Heart right ventricle (tissue), 16 donors: ENCODE data around the gene OSBPL7. TPM values are rescaled to one million over a fixed set of nuclear protein-coding genes. Genes with fewer than 3 reads are reported as not detected.

Experiments
- ATAC-seq, 8 donors: fragments of 200-7000 bp; cut with Tn5 transposase; one replicate each; pipeline ENCODE4 v1.9.1; 2020; ENCODE audit warnings: mild to moderate bottlenecking in 8 of 8, moderate library complexity in 8 of 8, moderate number of reproducible peaks in 1 of 8
- DNase-seq, 2 donors: peaks; one replicate each; pipeline ENCODE4 v3.0.0-alpha.2; 2020
- H3K27ac ChIP-seq, 10 donors: fragments of 200-600 bp; sonication (generic) in 2 of 10; one replicate each; pipeline versions ENCODE4 v1.5.0 to v1.8.0; 2020 to 2022; ENCODE audit warnings: mild to moderate bottlenecking in 3 of 10
- H3K27me3 ChIP-seq, 7 donors: fragments of 200-600 bp; one replicate each; pipeline ENCODE4 v1.8.0; 2021 to 2022; ENCODE audit warnings: mild to moderate bottlenecking in 2 of 7
- H3K36me3 ChIP-seq, 9 donors: fragments of 200-600 bp; sonication (generic) in 1 of 9; one replicate each; pipeline versions ENCODE4 v1.5.0 to v1.8.0; 2020 to 2022; ENCODE audit warnings: mild to moderate bottlenecking in 2 of 9
- H3K4me1 ChIP-seq, 9 donors: fragments of 200-600 bp; sonication (generic) in 1 of 9; one replicate each; pipeline versions ENCODE4 v1.5.0 to v1.8.0; 2020 to 2022; ENCODE audit warnings: mild to moderate bottlenecking in 4 of 9
- H3K4me3 ChIP-seq, 10 donors: fragments of 200-600 bp; sonication (generic) in 2 of 10; one replicate each; pipeline versions ENCODE4 v1.5.0 to v1.8.0; 2020 to 2022; ENCODE audit warnings: mild to moderate bottlenecking in 7 of 10, moderate library complexity in 2 of 10
- H3K9me3 ChIP-seq, 11 donors: fragments of 200-600 bp in 10 of 11; sonication (generic) in 2 of 11; one replicate each; pipeline versions ENCODE4 v1.5.0 to v1.8.0; 2013 to 2022; ENCODE audit warnings: mild to moderate bottlenecking in 2 of 11, control low read depth in 1 of 11, moderate library complexity in 1 of 11
- WGBS, 2 donors: extraction: QIAGEN DNeasy Blood & Tissue Kit; methylation state at CpG; one replicate each; pipeline ENCODE4 v1.1.7; 2013; ENCODE audit warnings: inconsistent platforms in 1 of 2; 5-methylcytosine and 5-hydroxymethylcytosine counted together
- intact Hi-C, 10 donors: fragments of 100-400 bp; cut with DNase I; formaldehyde crosslinking; loops; one replicate each; pipeline versions ENCODE4 v1.11.1 to v1.14.2; 2022
- polyA plus RNA-seq, 2 donors: library from polyadenylated mRNA; stranded (reverse); fragments of 200-250 nt; gene quantifications; one replicate each; pipeline ENCODE4 v1.2.3, GENCODE V29; 2013
- total RNA-seq, 10 donors: library from RNA; stranded (reverse); fragmentation: NEBNext Ultra II Directional in 3 of 10; extraction: Animal tissue kit (Norgen Biotek cat#: 25700) in 3 of 10; gene quantifications; one replicate each; pipeline versions ENCODE4 v1.2.1 to v1.2.4, GENCODE V29; 2021 to 2023
- TF ChIP-seq, protein P1 (sequence below), 9 donors: fragments of 200-600 bp; sonication (generic) in 2 of 9; IDR thresholded peaks; one replicate each; pipeline versions ENCODE4 v1.5.0 to v1.8.0; 2021 to 2022; ENCODE audit warnings: antibody characterized with exemption in 9 of 9, mild to moderate bottlenecking in 5 of 9, moderate library complexity in 1 of 9
- donor health status: Arrhythmogenic right ventricular cardiomyopathy.
- donor health status: ischemic (EF 13 %, LVEDD 7.1; RV severe dilation, severe dysfunction).
- donor health status: healthy with polysubstance abuse.
- donor health status: DM: no; HTN: yes; CAD: no.
- donor health status: DM: no; HTN: no; CAD: no.
- donor health status: ischemic (EF 25% LVEDD 6.9; RV normal size, moderate dysfunction).
- donor health status: ischemic (EF 25% LVEDD 5.7; RV mildly dilated, moderate dysfunction).
- donor health status: healthy.
- donor health status: DM: yes; HTN: yes; CAD: no.
- donor health status: Ischemic cardiomyopathy.
- donor health status: ischemic (EF 35%, LVEDD 5.7; RV mildly dilated, moderate dysfunction).
- donor health status: nonischemic (EF 11% LVEDD 7.7; RV severe dilation, severe dysfunction).
- donor health status: DM: yes; HTN: yes; CAD: no.
- donor health status: PGD.
- donor health status: ischemic (EF 29% LVEDD 5.4; RV normal size, mild dysfunction).
- donor health status: nonischemic (EF 23%, LVEDD 6.1; RV moderate dilation, normal function).

Gene OSBPL7
- total and polyA plus RNA-seq, 12 donors: 2.8 to 9.6 (median 5.1) TPM

GRCh38 chr17:47789611-47790561, 31.7 kb downstream of the OSBPL7 start:
- H3K4me3 ChIP-seq: peak overlapping the region; percentile 10 to 52 (median 42)
- intact Hi-C loops: loop anchor here in 5 of 10 donors (5.0 to 10.0 kb wide), 5 partner anchors 85 to 125 kb away; partner anchors contain the start of gene TBKBP1 (in 1 of the 5)
- no peak overlapping the region for H3K27ac ChIP-seq
- H3K9me3 ChIP-seq: no peaks in the 10 kb centered on the region
- TF ChIP-seq, protein P1, sequence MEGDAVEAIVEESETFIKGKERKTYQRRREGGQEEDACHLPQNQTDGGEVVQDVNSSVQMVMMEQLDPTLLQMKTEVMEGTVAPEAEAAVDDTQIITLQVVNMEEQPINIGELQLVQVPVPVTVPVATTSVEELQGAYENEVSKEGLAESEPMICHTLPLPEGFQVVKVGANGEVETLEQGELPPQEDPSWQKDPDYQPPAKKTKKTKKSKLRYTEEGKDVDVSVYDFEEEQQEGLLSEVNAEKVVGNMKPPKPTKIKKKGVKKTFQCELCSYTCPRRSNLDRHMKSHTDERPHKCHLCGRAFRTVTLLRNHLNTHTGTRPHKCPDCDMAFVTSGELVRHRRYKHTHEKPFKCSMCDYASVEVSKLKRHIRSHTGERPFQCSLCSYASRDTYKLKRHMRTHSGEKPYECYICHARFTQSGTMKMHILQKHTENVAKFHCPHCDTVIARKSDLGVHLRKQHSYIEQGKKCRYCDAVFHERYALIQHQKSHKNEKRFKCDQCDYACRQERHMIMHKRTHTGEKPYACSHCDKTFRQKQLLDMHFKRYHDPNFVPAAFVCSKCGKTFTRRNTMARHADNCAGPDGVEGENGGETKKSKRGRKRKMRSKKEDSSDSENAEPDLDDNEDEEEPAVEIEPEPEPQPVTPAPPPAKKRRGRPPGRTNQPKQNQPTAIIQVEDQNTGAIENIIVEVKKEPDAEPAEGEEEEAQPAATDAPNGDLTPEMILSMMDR (IDR thresholded peaks at IDR 0.05): peak in 8 of 9 donors; percentile 31 to 70 (median 64)
- peak; percentile 84 to 95 (median 91) for ATAC-seq
- peaks cover 0 to 11% (median 9%) of the 10 kb centered on the region in 9 donors for H3K4me1 ChIP-seq
- no peaks in the 10 kb centered on the region for H3K36me3 ChIP-seq
- H3K27me3 ChIP-seq: peaks cover 0 to 96% (median 89%) of the 10 kb centered on the region in 7 donors
- peak in 1 of 2 donors; percentile 56 for DNase-seq
- 1 to 2% methylated on average over 70 of the region's 70 CpGs for WGBS, 2 donors

GRCh38 chr17:47785538-47786123, 36.0 kb downstream of the OSBPL7 start:
- WGBS, 2 donors: 13 to 38% methylated on average over 5 of the region's 5 CpGs
- no peaks in the 10 kb centered on the region for H3K9me3 ChIP-seq
- DNase-seq (no peak), ATAC-seq (no peak)
- no peak overlapping the region for H3K4me3 ChIP-seq
- peaks cover 0 to 74% (median 59%) of the 10 kb centered on the region in 7 donors for H3K27me3 ChIP-seq
- TF ChIP-seq, protein P1 (IDR thresholded peaks at IDR 0.05): no peak
- intact Hi-C loops: loop anchor here in 1 of 10 donors (10.0 kb wide), 1 partner anchor 91 kb away; the partner anchor contains the start of gene TBKBP1
- H3K27ac ChIP-seq: no peak overlapping the region
- H3K4me1 ChIP-seq: peaks cover 0 to 11% (median 9%) of the 10 kb centered on the region in 9 donors
- H3K36me3 ChIP-seq: no peaks in the 10 kb centered on the region

DNA sequence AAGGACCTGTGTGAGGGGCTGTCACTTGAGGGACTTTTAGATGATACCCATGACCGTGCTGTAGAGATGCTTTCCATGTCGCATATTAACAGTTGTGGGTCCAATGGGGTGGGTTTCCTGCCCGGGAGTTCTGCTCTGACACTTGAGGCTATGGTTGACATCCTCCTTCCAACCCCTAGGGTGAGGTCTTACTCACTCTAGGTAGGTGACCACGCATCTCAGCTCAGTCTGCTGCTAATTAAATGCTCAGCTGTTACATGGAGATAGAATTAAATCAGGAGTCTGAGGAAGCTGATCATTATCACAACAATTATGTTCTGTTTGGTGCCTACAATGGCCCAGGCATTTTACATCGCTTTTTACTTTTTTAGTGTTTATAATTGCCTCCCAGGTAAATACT, 40.2 kb downstream of the OSBPL7 start:
- TF ChIP-seq, protein P1 (IDR thresholded peaks at IDR 0.05): no peak
- ATAC-seq: no peak
- Histone ChIP-seq H3K4me1 (peaks cover 0 to 4% (median 0%) of the 10 kb centered on the region in 9 donors), H3K27ac (no peak overlapping the region), H3K27me3 (peaks cover 11 to 69% (median 63%) of the 10 kb centered on the region in 7 donors), H3K4me3 (no peak overlapping the region), H3K9me3 (no peaks in the 10 kb centered on the region), H3K36me3 (no peaks in the 10 kb centered on the region)
- no peak for DNase-seq
- 65 to 66% methylated on average over 5 of the region's 5 CpGs for WGBS, 2 donors
- intact Hi-C loops: loop anchor here in 1 of 10 donors (10.0 kb wide), 1 partner anchor 87 kb away; the partner anchor contains the start of gene TBKBP1

DNA sequence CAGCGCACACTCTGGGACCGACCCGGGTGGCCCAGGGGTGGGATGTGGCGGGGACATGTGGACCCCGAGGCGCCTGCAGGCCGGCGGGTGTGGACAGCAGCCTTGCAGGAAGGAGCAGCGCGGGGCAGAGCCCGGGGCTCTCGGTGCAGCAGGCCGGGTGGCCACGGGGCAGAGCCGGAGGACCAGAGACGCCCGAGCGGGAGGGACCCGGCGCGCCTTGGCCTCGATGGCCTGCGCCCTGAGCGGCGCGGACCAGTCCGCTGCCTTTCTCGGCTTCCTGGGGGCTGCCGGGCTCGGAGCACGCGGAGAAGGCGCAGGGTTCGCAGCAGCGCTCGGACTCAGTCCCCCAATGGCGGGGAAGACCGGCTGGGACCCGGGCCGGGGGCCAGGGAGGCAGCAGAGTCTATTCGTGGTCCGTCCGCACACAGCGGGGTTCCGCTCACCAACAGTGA, 43.4 kb downstream of the OSBPL7 start:
- Histone ChIP-seq H3K27ac (no peak overlapping the region), H3K4me3 (no peak overlapping the region), H3K36me3 (no peaks in the 10 kb centered on the region), H3K27me3 (peaks cover 20 to 76% (median 70%) of the 10 kb centered on the region in 7 donors), H3K4me1 (peaks cover 0 to 4% (median 0%) of the 10 kb centered on the region in 9 donors), H3K9me3 (no peaks in the 10 kb centered on the region)
- TF ChIP-seq, protein P1 (IDR thresholded peaks at IDR 0.05): no peak
- no peak for DNase-seq
- no peak for ATAC-seq
- WGBS, 2 donors: 14 to 18% methylated on average over 43 to 45 of the region's 45 CpGs
- intact Hi-C loops: loop anchor here in 1 of 10 donors (5.0 kb wide), 1 partner anchor 109 kb away; no protein-coding TSS in a partner anchor
